ENCODE measurements around the gene CCSAP.

DNA sequence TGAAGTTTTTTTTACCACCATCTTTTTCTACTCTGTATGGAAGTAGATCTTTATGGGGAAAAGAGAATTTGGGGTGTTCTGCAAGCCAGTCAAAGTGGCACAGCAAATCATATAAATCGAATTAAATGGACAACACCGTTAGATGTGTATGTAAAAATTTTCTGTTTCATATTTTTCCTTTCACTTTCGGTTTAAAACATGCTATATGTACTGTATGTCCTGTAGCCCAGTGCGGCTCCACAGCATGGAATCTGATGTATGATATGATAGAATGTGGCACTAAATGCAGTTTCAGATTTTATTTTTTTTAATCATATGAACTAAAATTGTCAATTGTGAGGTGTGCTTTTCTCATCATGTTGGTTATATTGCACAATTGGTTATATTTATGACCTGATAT is 39.0 kb downstream of the CCSAP start:
- TF ChIP-seq, protein P1, sequence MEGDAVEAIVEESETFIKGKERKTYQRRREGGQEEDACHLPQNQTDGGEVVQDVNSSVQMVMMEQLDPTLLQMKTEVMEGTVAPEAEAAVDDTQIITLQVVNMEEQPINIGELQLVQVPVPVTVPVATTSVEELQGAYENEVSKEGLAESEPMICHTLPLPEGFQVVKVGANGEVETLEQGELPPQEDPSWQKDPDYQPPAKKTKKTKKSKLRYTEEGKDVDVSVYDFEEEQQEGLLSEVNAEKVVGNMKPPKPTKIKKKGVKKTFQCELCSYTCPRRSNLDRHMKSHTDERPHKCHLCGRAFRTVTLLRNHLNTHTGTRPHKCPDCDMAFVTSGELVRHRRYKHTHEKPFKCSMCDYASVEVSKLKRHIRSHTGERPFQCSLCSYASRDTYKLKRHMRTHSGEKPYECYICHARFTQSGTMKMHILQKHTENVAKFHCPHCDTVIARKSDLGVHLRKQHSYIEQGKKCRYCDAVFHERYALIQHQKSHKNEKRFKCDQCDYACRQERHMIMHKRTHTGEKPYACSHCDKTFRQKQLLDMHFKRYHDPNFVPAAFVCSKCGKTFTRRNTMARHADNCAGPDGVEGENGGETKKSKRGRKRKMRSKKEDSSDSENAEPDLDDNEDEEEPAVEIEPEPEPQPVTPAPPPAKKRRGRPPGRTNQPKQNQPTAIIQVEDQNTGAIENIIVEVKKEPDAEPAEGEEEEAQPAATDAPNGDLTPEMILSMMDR (IDR thresholded peaks at IDR 0.05) = no peak
- no peak for TF ChIP-seq POLR2A (IDR thresholded peaks at IDR 0.05)
- TF ChIP-seq EP300 (IDR thresholded peaks at IDR 0.05) = no peak
